Endothelial cell of umbilical vein (primary cell): Measurements from ENCODE around the gene GRK4. TPM values are rescaled to one million over a fixed set of nuclear protein-coding genes. Genes with fewer than 3 reads are reported as not detected.

ENCODE experiments used
- BruUV-seq: library from RNA; stranded (reverse); fragments of 400-500 nt; replicated peaks from 2 replicates; lab custom pipeline; 2021; lab: Mats Ljungman, UMichigan
- CTCF ChIA-PET: fragments of 300-600, 350-600 bp; sonication (Branson Sonifier 250); formaldehyde crosslinking; loops from one replicate; lab custom pipeline; 2021; ENCODE audit warnings: antibody characterized with exemption, inconsistent platforms; lab: Charles Lee
- POLR2A ChIA-PET: fragments of 300-600, 350-600 bp; sonication (Branson Sonifier 250); formaldehyde crosslinking; loops from one replicate; lab custom pipeline; 2021; ENCODE audit warnings: antibody characterized with exemption, inconsistent platforms; lab: Charles Lee
- DNase-seq: peaks from one replicate; pipeline ENCODE4 v3.0.0-alpha.2; 2011; ENCODE audit warnings: low read depth, low spot score
- FAIRE-seq: peaks from 2 replicates; lab custom pipeline; 2011; peaks lifted over from hg19 to GRCh38; lab: Jason Lieb, UNC
- H2AFZ ChIP-seq: 2 replicates; pipeline ENCODE4 v1.6.0; 2012; ENCODE audit warnings: low read depth, low read length, control low read depth, inconsistent platforms
- H3K27ac ChIP-seq: 2 replicates; pipeline ENCODE4 v1.5.1; 2011; ENCODE audit warnings: low read depth, mild to moderate bottlenecking, control low read depth, low read length, moderate library complexity; ENCODE audit not compliant: insufficient read depth
- H3K27me3 ChIP-seq, 2 experiments: 2 replicates each; pipeline versions ENCODE4 v1.6.0 to v1.6.1; 2011; ENCODE audit warnings: low read length in 2 of 2, mixed read lengths in 1 of 2; ENCODE audit not compliant: control insufficient read depth in 2 of 2, insufficient read depth in 2 of 2
- H3K36me3 ChIP-seq, 2 experiments: 2 replicates in 1 of 2; 3 replicates in 1 of 2; pipeline ENCODE4 v1.5.1; 2011; ENCODE audit warnings: low read length in 2 of 2, mild to moderate bottlenecking in 1 of 2, moderate library complexity in 1 of 2; ENCODE audit not compliant: control insufficient read depth in 2 of 2, insufficient read depth in 2 of 2; ENCODE audit errors: extremely low read depth in 1 of 2
- H3K4me1 ChIP-seq: 3 replicates; pipeline ENCODE4 v1.5.1; 2011; ENCODE audit warnings: mild to moderate bottlenecking, low read length; ENCODE audit not compliant: control insufficient read depth, insufficient read depth; ENCODE audit errors: extremely low read depth
- H3K4me2 ChIP-seq: 2 replicates; pipeline ENCODE4 v1.6.1; 2011; ENCODE audit warnings: low read length, control low read depth, mixed read lengths; ENCODE audit not compliant: insufficient read depth
- H3K4me3 ChIP-seq, 3 experiments: fragments of 200-600 bp in 1 of 3; sonication (generic), shearing (Covaris generic) in 1 of 3; replicated peaks in 1 of 3; 2 replicates each; pipeline ENCODE4 v1.5.1; 2011 to 2016; ENCODE audit warnings: control low read depth in 3 of 3, low read length in 3 of 3, mild to moderate bottlenecking in 2 of 3, inconsistent platforms in 1 of 3, low read depth in 1 of 3, moderate library complexity in 1 of 3; ENCODE audit not compliant: insufficient read depth in 1 of 3
- H3K79me2 ChIP-seq: 2 replicates; pipeline ENCODE4 v1.6.0; 2012; ENCODE audit warnings: low read length, inconsistent platforms; ENCODE audit not compliant: control insufficient read depth, insufficient read depth
- H3K9ac ChIP-seq: replicated peaks from 2 replicates; pipeline ENCODE3; 2011; ENCODE audit warnings: low read length, control low read depth; ENCODE audit not compliant: insufficient read depth; ENCODE audit errors: extremely low read depth
- H3K9me1 ChIP-seq: replicated peaks from 3 replicates; pipeline ENCODE4 v1.6.0; 2011; ENCODE audit warnings: mild to moderate bottlenecking, low read length; ENCODE audit not compliant: control insufficient read depth, insufficient read depth; ENCODE audit errors: extremely low read depth
- H3K9me3 ChIP-seq: replicated peaks from 2 replicates; pipeline ENCODE4 v1.5.1; 2012; ENCODE audit warnings: low read length, inconsistent platforms; ENCODE audit not compliant: control insufficient read depth, insufficient read depth
- H4K20me1 ChIP-seq: replicated peaks from 2 replicates; pipeline ENCODE3; 2011; ENCODE audit warnings: mild to moderate bottlenecking, low read length; ENCODE audit not compliant: control insufficient read depth, insufficient read depth; ENCODE audit errors: extremely low read depth
- EZH2 ChIP-seq: IDR thresholded peaks from 2 replicates; pipeline ENCODE4 v1.6.1; 2012; ENCODE audit warnings: borderline replicate concordance, low read depth, mild to moderate bottlenecking, moderate library complexity, low read length, inconsistent platforms; ENCODE audit not compliant: severe bottlenecking
- FOS ChIP-seq: IDR thresholded peaks from 2 replicates; pipeline ENCODE4 v1.6.1; 2011; ENCODE audit warnings: mild to moderate bottlenecking, low read length, moderate library complexity, borderline replicate concordance; ENCODE audit not compliant: insufficient read depth
- GATA2 ChIP-seq: IDR thresholded peaks from 2 replicates; pipeline ENCODE4 v1.7.0; 2011; ENCODE audit warnings: low read depth, mild to moderate bottlenecking, moderate library complexity, mixed read lengths, low read length; ENCODE audit not compliant: insufficient read length, insufficient read depth
- JUN ChIP-seq: IDR thresholded peaks from 2 replicates; pipeline ENCODE4 v1.6.1; 2011; ENCODE audit warnings: borderline replicate concordance, low read depth; ENCODE audit not compliant: insufficient read length, insufficient read depth
- MYC ChIP-seq: IDR thresholded peaks from one replicate; pipeline ENCODE4 v1.6.1; 2011; ENCODE audit warnings: mild to moderate bottlenecking, low read depth, low read length
- POLR2A ChIP-seq: IDR thresholded peaks from 2 replicates; pipeline ENCODE4 v1.6.1; 2012; ENCODE audit warnings: low read depth, mild to moderate bottlenecking, control low read depth, low read length
- POLR2AphosphoS5 ChIP-seq: IDR thresholded peaks from 2 replicates; pipeline ENCODE4 v1.6.1; 2012; ENCODE audit warnings: low read depth, mild to moderate bottlenecking, control low read depth, low read length, moderate library complexity; ENCODE audit not compliant: insufficient read depth
- dilution Hi-C: fragments of 300-500 bp; cut with MboI; formaldehyde crosslinking; loops from one replicate; pipeline ENCODE4 v1.15.0; 2019; ENCODE audit warnings: low sequenced_read_pairs; ENCODE audit not compliant: extremely low pct_ligation_motif_present
- intact Hi-C: fragments of 100-400 bp; cut with micrococcal nuclease; formaldehyde crosslinking; loops from one replicate; pipeline ENCODE4 v1.10.0; 2022
- polyA plus RNA-seq, 4 experiments: library from polyadenylated mRNA; depleted of rRNA in 3 of 4; stranded (reverse) in 3 of 4; unstranded in 1 of 4; fragments of >200 nt; gene quantifications; 2 replicates each; pipeline versions ENCODE4 v1.2.1 to v1.2.3, GENCODE V29; 2011 to 2012; ENCODE audit warnings: missing spikeins in 1 of 4
- total RNA-seq: library from RNA; stranded (reverse); gene quantifications from 2 replicates; pipeline ENCODE4 v1.2.3, GENCODE V29; 2021
- TF ChIP-seq, protein P1 (sequence below): IDR thresholded peaks from 2 replicates; pipeline ENCODE4 v1.6.1; 2011; ENCODE audit not compliant: insufficient read depth, insufficient read length
- TF ChIP-seq, protein P2 (sequence below), 2 donors: IDR thresholded peaks; 1 replicate in 1 of 2; 2 replicates in 1 of 2; pipeline ENCODE4 v1.5.1; 2011; ENCODE audit warnings: low read length in 2 of 2, mild to moderate bottlenecking in 2 of 2, moderate library complexity in 2 of 2, control low read depth in 1 of 2, inconsistent platforms in 1 of 2, low read depth in 1 of 2; ENCODE audit not compliant: insufficient read depth in 1 of 2; ENCODE audit errors: extremely low read depth in 1 of 2

The GRK4 gene
- total and polyA plus RNA-seq, 2 donors (not counting 3 experiments of a cell fraction or from before 2014, with no cell fraction given): 3.1 to 6.3 TPM

DNA sequence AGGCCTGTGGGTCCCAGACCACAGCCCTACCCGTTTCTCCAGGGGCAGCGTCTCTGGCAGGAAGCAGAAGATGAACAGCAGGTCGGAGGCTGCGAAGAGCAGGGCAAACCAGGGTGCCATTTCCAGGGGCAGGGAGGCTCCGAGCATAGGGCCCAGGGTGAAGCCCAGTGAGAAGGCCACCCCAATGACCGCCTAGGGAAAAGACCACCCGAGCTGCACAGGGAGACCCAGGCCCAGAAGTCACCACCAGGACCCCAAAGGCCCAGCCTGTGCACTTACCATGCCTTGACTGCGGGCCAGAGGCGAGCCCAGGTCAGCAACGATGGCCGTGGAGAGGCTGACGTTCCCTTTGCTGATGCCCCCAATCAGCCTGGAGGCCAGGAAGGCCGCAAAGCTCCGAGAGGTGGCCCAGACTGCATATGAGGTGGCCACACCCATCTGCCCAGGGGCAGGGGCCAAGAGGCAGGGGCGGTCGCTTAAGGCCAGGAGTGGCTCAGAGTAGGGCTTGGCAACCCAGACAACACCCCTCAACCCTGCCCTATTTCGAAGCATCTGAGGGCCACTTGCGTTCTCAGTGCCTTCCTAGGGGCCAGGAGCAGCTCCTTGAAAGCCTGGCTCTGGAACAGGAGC is 30.9 kb upstream of the GRK4 start:
- Histone ChIP-seq H3K4me3 (no peak overlapping the region), H3K9me3 (no peaks in the 10 kb centered on the region), H3K27ac (no peak overlapping the region), H3K79me2 (peaks cover 18% of the 10 kb centered on the region), H4K20me1 (no peaks in the 10 kb centered on the region), H3K27me3 (no peaks in the 10 kb centered on the region), H2AFZ (no peak overlapping the region), H3K9ac (no peak overlapping the region), H3K36me3 (peaks cover 7 to 27% of the 10 kb centered on the region in 2 experiments), H3K4me2 (peak overlapping the region; percentile 53), H3K9me1 (no peaks in the 10 kb centered on the region), H3K4me1 (peaks cover 28% of the 10 kb centered on the region)
- TF ChIP-seq, protein P1, sequence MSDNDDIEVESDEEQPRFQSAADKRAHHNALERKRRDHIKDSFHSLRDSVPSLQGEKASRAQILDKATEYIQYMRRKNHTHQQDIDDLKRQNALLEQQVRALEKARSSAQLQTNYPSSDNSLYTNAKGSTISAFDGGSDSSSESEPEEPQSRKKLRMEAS: no peak
- TF ChIP-seq GATA2 (no peak), POLR2A (no peak), EZH2 (no peak), FOS (no peak), POLR2AphosphoS5 (no peak), JUN (no peak), MYC (no peak)
- TF ChIP-seq, protein P2, sequence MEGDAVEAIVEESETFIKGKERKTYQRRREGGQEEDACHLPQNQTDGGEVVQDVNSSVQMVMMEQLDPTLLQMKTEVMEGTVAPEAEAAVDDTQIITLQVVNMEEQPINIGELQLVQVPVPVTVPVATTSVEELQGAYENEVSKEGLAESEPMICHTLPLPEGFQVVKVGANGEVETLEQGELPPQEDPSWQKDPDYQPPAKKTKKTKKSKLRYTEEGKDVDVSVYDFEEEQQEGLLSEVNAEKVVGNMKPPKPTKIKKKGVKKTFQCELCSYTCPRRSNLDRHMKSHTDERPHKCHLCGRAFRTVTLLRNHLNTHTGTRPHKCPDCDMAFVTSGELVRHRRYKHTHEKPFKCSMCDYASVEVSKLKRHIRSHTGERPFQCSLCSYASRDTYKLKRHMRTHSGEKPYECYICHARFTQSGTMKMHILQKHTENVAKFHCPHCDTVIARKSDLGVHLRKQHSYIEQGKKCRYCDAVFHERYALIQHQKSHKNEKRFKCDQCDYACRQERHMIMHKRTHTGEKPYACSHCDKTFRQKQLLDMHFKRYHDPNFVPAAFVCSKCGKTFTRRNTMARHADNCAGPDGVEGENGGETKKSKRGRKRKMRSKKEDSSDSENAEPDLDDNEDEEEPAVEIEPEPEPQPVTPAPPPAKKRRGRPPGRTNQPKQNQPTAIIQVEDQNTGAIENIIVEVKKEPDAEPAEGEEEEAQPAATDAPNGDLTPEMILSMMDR (IDR thresholded peaks at IDR 0.05; ENCODE audit: extremely low read depth in 1 of 2, insufficient read depth in 1 of 2, low read depth in 1 of 2, low read length in 2 of 2): no peak
- FAIRE-seq (no peak), DNase-seq (no peak)
- dilution Hi-C loops: no loop called here
- intact Hi-C loops: loop anchor here (5.0 kb wide), 1 partner anchor 90 kb away; the partner anchor contains the start of gene ADD1
- no TSS peak for BruUV-seq
- ChIA-PET POLR2A (no interaction called here), CTCF (interaction anchor here (0.6 kb wide), 1 partner anchor 145 kb away, joined by 3 read pairs; no protein-coding TSS in a partner anchor)
